Effector CD8-positive, alpha-beta T cell (primary cell): ENCODE measurements around the gene UBALD1.

Experiments used
- DNase-seq: peaks from one replicate; lab custom pipeline; 2025; lab: John Stamatoyannopoulos, UW

The UBALD1 gene

GRCh38 chr16:4646773-4647643 is 32.3 kb upstream of the UBALD1 start:
- no peak for DNase-seq

DNA sequence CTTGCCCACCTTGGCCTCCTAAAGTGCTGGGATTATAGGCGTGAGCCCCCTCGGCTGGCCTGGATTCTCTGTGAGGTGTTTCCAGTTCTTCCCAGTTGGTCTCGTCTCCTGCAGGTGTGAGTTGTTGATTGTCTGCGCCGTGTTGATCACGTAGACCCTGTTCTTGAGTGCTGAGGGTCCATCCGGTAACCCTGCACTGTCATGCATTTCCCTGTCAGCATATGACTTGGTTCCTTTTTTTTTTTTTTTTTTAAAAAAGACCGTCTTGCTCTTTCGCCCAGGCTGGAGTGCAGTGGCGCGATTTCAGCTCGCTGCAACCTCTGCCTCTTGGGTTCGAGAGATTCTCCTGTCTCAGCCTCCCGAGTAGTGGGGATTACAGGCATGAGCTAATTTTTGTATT is 27.2 kb upstream of the UBALD1 start:
- DNase-seq = no peak

DNA sequence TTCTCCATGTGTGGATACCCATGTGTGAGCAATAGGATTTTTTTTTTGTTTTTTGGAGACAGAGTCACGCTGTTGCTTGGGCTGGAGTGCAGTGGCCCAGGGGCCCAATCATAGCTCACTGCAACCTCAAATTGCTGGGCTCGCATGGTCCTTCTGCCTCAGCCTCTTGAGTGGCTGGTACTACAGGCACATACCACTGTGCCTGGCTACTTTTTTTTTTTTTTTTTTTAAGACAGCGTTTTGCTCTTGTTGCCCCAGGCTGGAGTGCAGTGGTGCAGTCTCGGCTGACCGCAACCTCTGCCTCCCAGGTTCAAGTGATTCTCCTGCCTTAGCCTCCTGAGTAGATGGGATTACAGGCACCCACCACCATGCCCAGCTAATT is 26.6 kb upstream of the UBALD1 start:
- no peak for DNase-seq

- DNase-seq = no peak
These were observed 26.1 kb upstream of the UBALD1 start for GRCh38 chr16:4640572-4641305.

DNA sequence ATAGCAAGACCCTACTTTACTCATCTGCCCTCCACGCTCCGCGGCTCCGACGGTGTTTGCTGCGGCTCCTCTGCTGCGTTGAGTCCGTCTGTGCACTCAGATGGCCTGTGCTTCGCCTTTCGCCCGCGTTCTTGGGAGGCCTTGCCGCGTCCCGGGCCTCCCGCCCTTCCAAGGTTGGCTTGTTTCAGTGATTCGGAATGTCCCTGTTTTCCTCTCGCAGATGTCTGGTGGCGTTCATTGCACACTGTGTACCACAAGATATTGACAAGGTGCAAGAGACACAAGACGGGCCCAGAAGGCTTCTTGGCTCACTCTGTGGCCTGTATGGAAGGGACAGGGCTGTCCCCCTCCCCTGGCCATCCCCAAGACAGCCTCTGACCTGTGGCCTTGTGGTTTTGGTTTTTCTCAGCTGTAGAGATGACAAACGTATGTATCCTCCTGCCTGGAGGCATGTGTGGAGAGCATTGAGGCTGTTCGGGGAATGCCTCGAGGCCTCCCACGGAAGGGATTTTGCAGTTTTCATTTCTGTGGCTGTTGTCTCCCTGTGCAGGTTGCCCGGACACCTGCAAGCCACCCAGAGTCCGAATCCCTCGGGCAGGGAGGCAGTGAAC is 25.3 kb upstream of the UBALD1 start:
- no peak for DNase-seq

GRCh38 chr16:4637501-4638166 is 22.9 kb upstream of the UBALD1 start:
- DNase-seq = no peak

DNA sequence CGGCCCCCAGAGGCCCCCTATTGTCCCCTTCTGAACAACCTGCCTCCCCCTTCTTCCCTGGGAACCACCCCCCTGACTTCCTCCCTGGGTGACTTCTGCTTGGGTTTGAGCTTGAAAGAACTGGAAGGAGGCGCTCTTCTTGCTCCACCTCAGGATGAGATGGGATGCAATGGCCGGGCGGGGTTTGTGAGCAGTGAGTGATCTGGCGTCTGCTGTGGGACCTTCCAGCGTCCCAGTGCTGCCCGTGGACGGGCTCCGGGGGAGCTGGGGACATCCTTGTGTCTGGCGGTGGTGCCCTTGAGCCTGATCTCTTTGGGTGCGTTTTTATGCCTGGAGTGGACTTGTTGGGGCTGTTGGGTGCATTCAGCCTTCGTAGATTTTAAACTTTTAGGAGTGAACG is 21.5 kb upstream of the UBALD1 start:
- no peak for DNase-seq

GRCh38 chr16:4634768-4635167 is 20.1 kb upstream of the UBALD1 start:
- DNase-seq = no peak

DNA sequence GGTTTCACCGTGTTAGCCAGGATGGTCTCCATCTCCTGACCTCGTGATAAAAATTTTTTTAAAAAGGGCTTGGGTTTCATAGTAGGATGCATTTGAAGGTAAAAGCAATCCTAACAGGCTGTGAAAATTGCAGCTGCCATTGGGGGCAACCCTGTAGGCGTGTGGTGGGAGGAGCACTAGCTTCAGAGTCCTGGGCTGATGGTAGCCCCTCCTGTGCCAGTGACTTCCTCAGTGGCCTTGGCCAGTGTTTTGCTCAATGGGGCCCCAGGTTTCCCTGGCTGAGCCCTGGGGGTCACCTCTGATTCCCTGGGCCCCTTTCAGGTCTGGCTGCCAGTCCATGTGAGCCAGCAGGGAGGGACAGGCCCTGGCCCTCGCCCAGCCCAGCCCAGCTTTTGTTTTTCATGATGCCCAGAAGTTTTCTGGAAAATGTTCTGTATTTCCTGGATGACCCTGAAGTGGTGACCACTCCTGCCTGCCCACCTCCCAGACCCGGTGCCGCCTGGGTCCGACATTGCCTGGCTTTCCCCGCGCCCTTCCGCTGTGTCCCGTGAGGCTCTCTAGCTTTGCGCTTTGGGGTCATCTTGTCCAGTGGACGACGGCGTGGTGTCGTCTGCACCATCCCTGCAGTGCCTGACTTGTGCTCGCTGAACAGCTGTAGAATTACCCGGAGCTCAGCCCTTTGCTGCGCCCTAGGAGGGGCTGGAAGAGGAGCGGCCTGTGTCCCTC is 19.4 kb upstream of the UBALD1 start:
- no peak for DNase-seq

DNA sequence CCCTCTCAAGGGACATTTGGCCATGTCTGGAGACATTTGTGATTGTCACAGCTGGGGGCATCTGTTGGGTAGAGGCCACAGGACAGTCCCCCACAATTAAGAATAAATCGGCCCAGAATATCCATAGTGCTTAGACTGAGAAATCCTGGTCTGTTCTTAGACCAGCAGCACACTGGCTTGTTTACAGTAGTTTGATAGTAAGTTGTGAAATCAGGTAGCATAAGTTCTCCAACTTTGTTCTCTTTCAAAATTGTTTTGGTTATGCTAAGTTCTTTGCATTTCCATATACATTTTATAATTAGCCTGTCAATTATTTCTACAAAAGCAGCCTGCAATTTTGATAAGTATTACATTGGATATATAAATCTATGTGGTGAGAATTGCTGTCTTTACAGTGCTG is 16.8 kb upstream of the UBALD1 start:
- no peak for DNase-seq

DNA sequence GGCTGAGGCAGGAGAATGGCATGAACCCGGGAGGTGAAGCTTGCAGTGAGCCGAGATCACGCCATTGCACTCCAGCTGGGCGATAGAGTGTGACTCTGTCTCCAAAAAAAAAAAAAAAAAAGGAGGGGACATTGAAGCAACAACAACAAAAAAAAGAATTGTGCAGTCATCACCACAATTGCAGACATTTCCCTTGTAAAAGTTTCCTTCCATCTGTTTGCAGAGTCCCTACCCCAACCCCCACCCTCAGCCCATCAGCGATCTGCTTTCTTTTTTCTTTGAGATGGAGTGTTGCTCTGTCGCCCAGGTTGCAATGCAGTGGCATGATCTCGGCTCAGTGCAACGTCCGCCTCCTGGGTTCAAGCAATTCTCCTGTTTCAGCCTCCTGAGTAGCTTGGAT is 13.6 kb upstream of the UBALD1 start:
- no peak for DNase-seq

- DNase-seq = no peak
These were observed 11.7 kb upstream of the UBALD1 start for GRCh38 chr16:4626396-4626795.

GRCh38 chr16:4625560-4626159 is 11.0 kb upstream of the UBALD1 start:
- no peak for DNase-seq

DNA sequence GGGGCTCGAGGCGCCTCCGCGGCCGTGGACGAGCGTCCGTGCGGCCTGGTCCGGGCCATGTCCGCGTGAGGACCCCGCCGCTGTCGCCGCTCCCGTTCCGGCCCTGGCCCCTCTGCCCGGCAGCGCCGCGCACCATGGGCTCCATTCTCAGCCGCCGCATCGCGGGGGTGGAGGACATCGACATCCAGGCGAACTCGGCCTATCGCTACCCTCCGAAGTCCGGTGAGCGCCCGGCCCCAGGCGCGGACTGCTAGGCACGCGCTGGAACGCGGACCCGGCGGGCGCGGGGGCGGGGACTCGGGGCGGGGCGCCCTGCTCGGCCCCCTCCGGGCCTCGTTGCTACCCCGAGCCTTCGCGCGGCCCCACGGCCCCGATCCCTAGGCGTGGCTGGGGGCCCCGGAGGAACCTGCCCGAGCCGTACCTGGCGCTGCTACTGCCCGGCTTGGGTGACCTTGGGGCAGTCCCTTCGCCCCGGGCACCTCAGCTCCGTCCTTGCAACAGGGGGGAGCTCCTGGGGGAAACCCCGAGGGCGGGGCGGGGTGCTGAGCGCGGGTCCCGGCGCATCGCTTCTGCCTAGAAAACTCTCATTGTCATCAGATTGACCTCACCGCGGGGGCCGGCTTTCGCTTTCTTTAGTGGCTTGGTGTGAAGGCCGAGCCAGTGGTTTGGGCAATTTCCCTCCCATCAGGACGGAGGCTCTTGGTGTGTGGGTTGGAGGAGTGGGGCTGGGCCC is 10.3 kb upstream of the UBALD1 start:
- DNase-seq = peak; percentile 53

- DNase-seq = peak; percentile 82
These were observed 9.5 kb upstream of the UBALD1 start, which contains the start of gene MGRN1 for GRCh38 chr16:4624015-4624826. Gene MGRN1 (plus strand): TSS chr16:4624826. CDS start chr16:4624961, 135 bp downstream.

DNA sequence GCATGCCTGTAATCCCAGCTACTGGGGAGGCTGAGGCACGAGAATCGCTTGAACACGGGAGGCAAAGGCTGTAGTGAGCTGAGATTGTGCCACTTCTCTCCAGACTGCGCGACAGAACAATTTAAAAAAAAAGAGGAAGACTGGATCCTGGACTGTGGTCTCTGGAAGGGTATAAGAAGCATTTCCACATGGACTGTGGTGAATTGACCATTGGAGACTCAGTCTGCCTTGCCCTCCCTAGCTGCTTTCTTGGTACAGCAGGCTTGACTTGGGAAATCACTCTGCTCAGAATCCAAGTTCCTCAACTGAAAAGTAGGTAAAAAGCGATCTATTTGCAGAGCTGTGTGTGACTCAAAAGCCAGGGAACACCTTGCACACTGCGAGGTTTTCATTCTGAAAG is 8.9 kb upstream of the UBALD1 start:
- DNase-seq = no peak

DNA sequence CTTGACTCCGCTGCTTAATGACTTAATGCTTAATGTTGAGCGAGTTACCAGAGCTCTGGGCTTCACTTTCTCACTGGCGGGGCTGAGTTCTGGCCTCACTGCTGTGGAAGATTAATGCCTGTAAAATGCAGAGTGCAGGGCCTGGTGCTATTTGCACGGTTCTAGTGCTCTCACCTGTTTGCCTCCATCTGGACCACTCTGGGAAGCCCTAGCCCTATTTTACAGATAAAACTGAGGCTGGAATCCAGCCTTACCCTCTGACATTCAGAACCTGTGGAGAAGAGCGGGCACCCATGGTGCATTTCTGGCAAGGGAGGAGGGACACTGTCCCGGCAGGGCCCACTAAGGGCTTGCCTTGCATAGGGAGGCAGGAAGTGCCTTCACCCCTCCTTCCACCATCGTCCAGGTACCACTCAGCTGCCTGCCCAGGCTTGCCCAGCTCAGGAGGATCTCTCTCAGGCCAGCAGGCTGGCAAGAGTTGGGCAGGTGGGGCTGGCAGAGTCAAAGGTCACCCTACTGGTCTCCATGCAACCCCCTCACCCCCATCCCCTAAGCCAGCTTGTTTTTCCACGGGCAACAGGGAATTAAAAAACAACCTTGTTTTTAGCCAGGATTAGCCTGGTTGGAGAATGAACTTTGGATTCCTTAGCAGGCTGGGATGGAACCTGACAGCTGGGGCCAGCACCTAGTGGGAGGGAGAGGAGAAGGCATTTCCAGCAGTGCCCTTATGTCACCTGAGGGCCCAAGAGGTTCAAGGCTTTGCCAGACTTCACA is 4.1 kb upstream of the UBALD1 start:
- DNase-seq = no peak

DNA sequence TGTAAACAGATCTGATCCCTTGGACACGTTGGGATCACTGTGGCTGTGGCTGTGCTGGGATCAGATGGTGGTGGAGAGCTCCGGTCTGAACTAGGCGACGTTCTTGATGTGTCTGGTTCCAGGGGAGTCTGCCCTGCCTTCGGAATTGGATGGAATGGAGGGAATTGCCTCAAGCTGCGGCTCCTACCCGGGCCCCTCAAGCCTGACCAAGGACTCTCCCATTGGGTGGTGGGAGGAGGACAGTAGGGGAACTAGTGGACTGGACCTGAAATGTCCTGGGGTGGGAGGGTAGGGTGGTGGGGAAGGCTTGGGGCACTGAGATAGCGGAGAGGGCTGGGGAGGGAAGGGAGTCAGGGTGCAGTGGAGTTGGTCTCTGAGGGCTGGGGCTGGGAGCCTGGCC is 3.2 kb upstream of the UBALD1 start:
- DNase-seq = no peak
